BLaER1 (cell line): ENCODE measurements around the gene RORB.

ENCODE experiments used
- H3K27ac ChIP-seq: shearing (Covaris generic); formaldehyde crosslinking; 2 replicates; pipeline ENCODE4 v1.8.1; 2022
- H3K27me3 ChIP-seq: shearing (Covaris generic); formaldehyde crosslinking; 2 replicates; pipeline ENCODE4 v1.8.1; 2022
- H3K36me3 ChIP-seq: shearing (Covaris generic); formaldehyde crosslinking; 2 replicates; pipeline ENCODE4 v1.8.1; 2022
- H3K4me1 ChIP-seq: shearing (Covaris generic); formaldehyde crosslinking; 2 replicates; pipeline ENCODE4 v1.8.1; 2022
- H3K4me2 ChIP-seq: shearing (Covaris generic); formaldehyde crosslinking; 2 replicates; pipeline ENCODE4 v1.8.1; 2022
- H3K4me3 ChIP-seq: shearing (Covaris generic); formaldehyde crosslinking; 2 replicates; pipeline ENCODE4 v1.8.1; 2022
- H3K9ac ChIP-seq: shearing (Covaris generic); formaldehyde crosslinking; 2 replicates; pipeline ENCODE4 v1.8.1; 2022
- H3K9me3 ChIP-seq: shearing (Covaris generic); formaldehyde crosslinking; 2 replicates; pipeline ENCODE4 v1.8.1; 2022
- H4K20me1 ChIP-seq: shearing (Covaris generic); formaldehyde crosslinking; 2 replicates; pipeline ENCODE4 v1.8.1; 2022
- Cebpa-rat ChIP-seq: shearing (Covaris generic); IDR thresholded peaks from 2 replicates; pipeline ENCODE4 v1.8.1; 2022

RORB gene

DNA sequence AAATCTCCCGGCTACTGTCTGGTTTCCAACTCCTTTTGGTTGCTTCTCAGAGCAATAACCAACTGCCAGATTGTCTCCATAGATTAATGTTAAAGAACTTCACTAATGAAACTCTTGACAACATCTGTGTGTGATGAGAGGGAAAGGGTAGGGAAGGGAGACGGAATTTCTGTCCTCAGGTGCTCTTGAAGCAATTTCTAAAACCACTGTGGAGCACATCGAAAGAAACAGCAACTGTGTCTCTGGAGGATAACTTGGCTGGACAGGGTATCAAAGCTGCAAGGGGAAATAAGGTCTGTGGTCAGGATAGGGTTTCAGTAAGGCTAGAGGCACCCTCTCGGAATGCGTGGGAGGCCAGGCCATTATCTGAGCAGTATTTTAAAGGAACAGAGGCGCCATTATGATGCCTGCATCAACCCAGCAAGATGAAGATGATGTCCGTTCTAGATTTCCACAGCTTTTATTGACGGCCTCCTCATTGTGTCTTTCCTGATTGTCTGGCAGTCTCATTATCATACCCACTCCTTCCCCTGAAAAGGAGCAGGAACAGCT is 76.6 kb downstream of the RORB start:
- H3K4me1 ChIP-seq: peaks cover 47% of the 10 kb centered on the region

DNA sequence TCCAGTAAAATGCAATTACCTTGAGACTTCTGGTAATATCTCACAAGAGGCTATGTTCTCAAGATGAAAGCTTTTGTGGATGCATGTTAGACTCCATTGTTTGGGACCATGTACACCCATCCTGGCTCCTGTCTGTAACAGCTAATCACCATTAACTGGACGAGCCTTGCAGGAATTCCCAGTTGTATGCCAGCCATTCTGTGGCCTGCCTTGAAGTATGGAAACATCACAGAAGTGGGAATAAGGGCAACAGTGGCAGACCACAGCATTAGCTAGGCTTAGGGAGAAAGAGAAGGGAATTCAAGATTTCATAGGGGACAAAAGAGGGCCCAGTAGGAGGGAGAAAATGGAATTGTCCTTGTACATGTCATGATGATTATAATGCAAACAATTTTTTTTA is 79.0 kb downstream of the RORB start:
- H3K9me3 ChIP-seq: no peaks in the 10 kb centered on the region
- no peaks in the 10 kb centered on the region for H3K27me3 ChIP-seq
- H3K4me1 ChIP-seq: peaks cover 35% of the 10 kb centered on the region
- H3K36me3 ChIP-seq: peaks cover 44% of the 10 kb centered on the region; the same call in 1 of the 2 replicates
- no peak overlapping the region for H3K4me2 ChIP-seq
- no peak overlapping the region for H3K9ac ChIP-seq
- no peak overlapping the region for H3K27ac ChIP-seq
- TF ChIP-seq Cebpa-rat: no peak
- H3K4me3 ChIP-seq: no peak overlapping the region
- H4K20me1 ChIP-seq: peaks cover 49% of the 10 kb centered on the region

More for the DNA sequence above, 76.6 kb downstream of the RORB start:
- Histone ChIP-seq H3K9me3 (no peaks in the 10 kb centered on the region), H3K27me3 (no peaks in the 10 kb centered on the region), H3K36me3 (peaks cover 24% of the 10 kb centered on the region; the same call in 1 of the 2 replicates), H4K20me1 (peaks cover 37% of the 10 kb centered on the region), H3K4me2 (peak overlapping the region; percentile 47), H3K4me3 (no peak overlapping the region), H3K9ac (no peak overlapping the region), H3K27ac (no peak overlapping the region)
- TF ChIP-seq Cebpa-rat: no peak

GRCh38 chr9:74577956-74578355 is 80.8 kb downstream of the RORB start:
- H3K36me3 ChIP-seq: peaks cover 51% of the 10 kb centered on the region
- peaks cover 17% of the 10 kb centered on the region for H3K4me1 ChIP-seq
- H3K9ac ChIP-seq: no peak overlapping the region
- no peak overlapping the region for H3K4me3 ChIP-seq
- H3K27ac ChIP-seq: no peak overlapping the region
- H4K20me1 ChIP-seq: peaks cover 50% of the 10 kb centered on the region
- TF ChIP-seq Cebpa-rat: no peak
- H3K27me3 ChIP-seq: no peaks in the 10 kb centered on the region
- no peaks in the 10 kb centered on the region for H3K9me3 ChIP-seq
- H3K4me2 ChIP-seq: no peak overlapping the region

- Histone ChIP-seq H3K4me3 (no peak overlapping the region), H3K4me2 (peak overlapping the region; percentile 70), H3K27me3 (no peaks in the 10 kb centered on the region), H3K36me3 (peaks cover 35% of the 10 kb centered on the region), H4K20me1 (peaks cover 81% of the 10 kb centered on the region), H3K27ac (no peak overlapping the region), H3K9ac (no peak overlapping the region), H3K4me1 (peaks cover 41% of the 10 kb centered on the region), H3K9me3 (no peaks in the 10 kb centered on the region)
- TF ChIP-seq Cebpa-rat: no peak
Observed at GRCh38 chr9:74589576-74589975, 92.4 kb downstream of the RORB start.

DNA sequence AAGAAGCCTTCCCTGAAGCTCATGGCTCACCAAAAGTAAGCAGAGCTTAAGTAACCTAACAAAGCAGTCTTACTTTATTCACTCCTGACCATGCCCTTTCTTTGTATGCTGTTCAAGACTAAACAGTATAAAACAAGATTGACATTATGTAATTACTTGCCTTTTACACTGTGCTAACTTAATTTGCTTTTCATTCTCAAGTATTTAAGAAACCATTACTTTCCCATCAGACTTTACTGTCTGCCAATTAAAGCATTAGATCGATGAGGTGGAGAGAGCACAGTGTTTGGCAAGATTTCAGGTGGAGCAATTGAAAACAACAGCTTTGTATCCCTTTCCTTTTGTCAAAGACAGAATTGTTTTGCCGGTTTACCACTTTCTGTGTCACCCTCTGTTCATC is 98.2 kb downstream of the RORB start:
- no peak overlapping the region for H3K4me2 ChIP-seq
- H3K27me3 ChIP-seq: no peaks in the 10 kb centered on the region
- no peak overlapping the region for H3K4me3 ChIP-seq
- H3K9ac ChIP-seq: no peak overlapping the region
- peaks cover 83% of the 10 kb centered on the region for H4K20me1 ChIP-seq
- no peaks in the 10 kb centered on the region for H3K9me3 ChIP-seq
- H3K36me3 ChIP-seq: peaks cover 60% of the 10 kb centered on the region
- H3K27ac ChIP-seq: no peak overlapping the region
- peaks cover 7% of the 10 kb centered on the region for H3K4me1 ChIP-seq
- TF ChIP-seq Cebpa-rat: no peak

- H3K9me3 ChIP-seq: no peaks in the 10 kb centered on the region
- H3K4me1 ChIP-seq: no peaks in the 10 kb centered on the region
- H3K36me3 ChIP-seq: peaks cover 53% of the 10 kb centered on the region
- no peak overlapping the region for H3K9ac ChIP-seq
- H3K27me3 ChIP-seq: no peaks in the 10 kb centered on the region
- no peak overlapping the region for H3K4me3 ChIP-seq
- no peak overlapping the region for H3K27ac ChIP-seq
- TF ChIP-seq Cebpa-rat: no peak
- H3K4me2 ChIP-seq: no peak overlapping the region
- H4K20me1 ChIP-seq: peaks cover 80% of the 10 kb centered on the region
Observed at GRCh38 chr9:74598874-74599273, 101.7 kb downstream of the RORB start.

- H4K20me1 ChIP-seq: peaks cover 53% of the 10 kb centered on the region; the same call in 1 of the 2 replicates
- H3K4me2 ChIP-seq: peak overlapping the region; percentile 83
- no peaks in the 10 kb centered on the region for H3K27me3 ChIP-seq
- H3K9me3 ChIP-seq: no peaks in the 10 kb centered on the region; the same call in 1 of the 2 replicates
- TF ChIP-seq Cebpa-rat: peak; percentile 79; the same call in 1 of the 2 replicates
- H3K9ac ChIP-seq: peak overlapping the region; percentile 46; the same call in 1 of the 2 replicates
- H3K36me3 ChIP-seq: peaks cover 42% of the 10 kb centered on the region
- H3K27ac ChIP-seq: peak overlapping the region; percentile 42
- H3K4me1 ChIP-seq: peaks cover 51% of the 10 kb centered on the region
- H3K4me3 ChIP-seq: peak overlapping the region; percentile 41; the same call in 1 of the 2 replicates
Observed at GRCh38 chr9:74609671-74610405, 112.7 kb downstream of the RORB start.

DNA sequence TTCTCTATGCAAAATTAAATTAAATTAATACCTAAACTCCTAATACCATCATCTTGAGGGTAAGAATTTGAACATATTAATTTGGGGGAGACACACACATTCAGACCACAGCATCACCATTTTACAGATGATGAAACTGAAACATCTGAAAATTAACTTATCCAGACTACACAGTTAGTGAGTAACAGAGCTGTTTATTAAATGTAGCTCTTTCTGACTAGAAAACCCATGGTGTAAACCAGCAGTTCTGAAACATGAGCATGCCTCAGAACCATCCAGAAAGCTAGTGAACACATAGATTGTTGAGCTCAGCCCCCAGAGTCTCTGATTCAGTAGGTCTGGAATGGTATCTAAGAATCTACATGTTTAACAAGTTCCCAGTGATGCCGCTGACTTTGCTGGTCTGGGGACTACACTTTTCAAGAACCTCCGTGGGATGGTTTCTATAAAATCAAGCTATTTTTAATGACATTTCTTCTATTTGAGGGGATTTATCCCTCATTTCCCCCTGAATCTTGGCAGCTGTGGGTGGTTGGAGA is 113.5 kb downstream of the RORB start:
- peaks cover 57% of the 10 kb centered on the region; the same call in 1 of the 2 replicates for H4K20me1 ChIP-seq
- peaks cover 35% of the 10 kb centered on the region for H3K36me3 ChIP-seq
- peak overlapping the region; percentile 83 for H3K4me2 ChIP-seq
- peak overlapping the region; percentile 28; the same call in 1 of the 2 replicates for H3K9ac ChIP-seq
- no peaks in the 10 kb centered on the region for H3K27me3 ChIP-seq
- H3K27ac ChIP-seq: peak overlapping the region; percentile 61
- H3K9me3 ChIP-seq: no peaks in the 10 kb centered on the region; the same call in 1 of the 2 replicates
- peaks cover 51% of the 10 kb centered on the region for H3K4me1 ChIP-seq
- TF ChIP-seq Cebpa-rat: no peak
- 0 out of 2 replicates have a peak overlapping the region, but pooled peaks have one; percentile 41 for H3K4me3 ChIP-seq

- Histone ChIP-seq H3K9me3 (no peaks in the 10 kb centered on the region), H3K4me2 (no peak overlapping the region), H3K27me3 (no peaks in the 10 kb centered on the region), H3K36me3 (peaks cover 66% of the 10 kb centered on the region), H3K4me1 (peaks cover 17% of the 10 kb centered on the region; the same call in 1 of the 2 replicates), H3K9ac (no peak overlapping the region), H4K20me1 (peaks cover 45% of the 10 kb centered on the region), H3K27ac (no peak overlapping the region), H3K4me3 (no peak overlapping the region)
- TF ChIP-seq Cebpa-rat: no peak
Observed at GRCh38 chr9:74630228-74630627, 133.1 kb downstream of the RORB start.

GRCh38 chr9:74639112-74639511 is 142.0 kb downstream of the RORB start:
- Histone ChIP-seq H3K4me2 (no peak overlapping the region), H4K20me1 (peaks cover 6% of the 10 kb centered on the region), H3K27ac (no peak overlapping the region), H3K9me3 (no peaks in the 10 kb centered on the region), H3K4me3 (no peak overlapping the region), H3K27me3 (no peaks in the 10 kb centered on the region), H3K4me1 (no peaks in the 10 kb centered on the region), H3K36me3 (peaks cover 94% of the 10 kb centered on the region), H3K9ac (no peak overlapping the region)
- no peak for TF ChIP-seq Cebpa-rat
